CD4-positive, alpha-beta T cell treated with Interferon alpha-2 for 1 hour (primary cell): ENCODE results near the gene SERPINA1.
"Not testable (repeated sequence)": the region's sequence is repeated elsewhere in the genome, so short reads cannot be mapped to it uniquely, and the experiment has no call there.

Experiments used
- DNase-seq, 2 donors: peaks; one replicate each; pipeline ENCODE4 v3.0.0-alpha.2; 2020 to 2022

Gene SERPINA1

DNA sequence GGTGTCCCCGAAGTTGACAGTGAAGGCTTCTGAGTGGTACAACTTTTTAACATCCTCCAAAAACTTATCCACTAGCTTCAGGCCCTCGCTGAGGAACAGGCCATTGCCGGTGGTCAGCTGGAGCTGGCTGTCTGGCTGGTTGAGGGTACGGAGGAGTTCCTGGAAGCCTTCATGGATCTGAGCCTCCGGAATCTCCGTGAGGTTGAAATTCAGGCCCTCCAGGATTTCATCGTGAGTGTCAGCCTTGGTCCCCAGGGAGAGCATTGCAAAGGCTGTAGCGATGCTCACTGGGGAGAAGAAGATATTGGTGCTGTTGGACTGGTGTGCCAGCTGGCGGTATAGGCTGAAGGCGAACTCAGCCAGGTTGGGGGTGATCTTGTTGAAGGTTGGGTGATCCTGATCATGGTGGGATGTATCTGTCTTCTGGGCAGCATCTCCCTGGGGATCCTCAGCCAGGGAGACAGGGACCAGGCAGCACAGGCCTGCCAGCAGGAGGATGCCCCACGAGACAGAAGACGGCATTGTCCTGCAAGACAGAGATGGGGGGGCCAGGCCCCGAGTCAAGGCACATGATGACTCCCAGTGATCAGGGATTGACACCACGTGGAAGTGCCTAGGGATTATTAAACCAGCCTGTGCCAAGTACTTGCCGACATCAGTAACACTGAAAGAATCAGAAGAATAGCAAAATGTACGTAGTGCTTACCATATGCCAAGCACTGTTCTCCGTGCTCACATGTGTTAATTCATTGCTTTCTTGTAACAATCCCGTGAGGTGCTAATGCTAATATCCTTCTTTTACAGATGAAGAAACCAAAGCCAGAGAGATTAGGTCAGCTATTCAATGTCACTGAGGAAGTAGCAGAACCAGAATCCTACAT lies 5.4 kb downstream of the SERPINA1 start:
- DNase-seq: no peak

DNA sequence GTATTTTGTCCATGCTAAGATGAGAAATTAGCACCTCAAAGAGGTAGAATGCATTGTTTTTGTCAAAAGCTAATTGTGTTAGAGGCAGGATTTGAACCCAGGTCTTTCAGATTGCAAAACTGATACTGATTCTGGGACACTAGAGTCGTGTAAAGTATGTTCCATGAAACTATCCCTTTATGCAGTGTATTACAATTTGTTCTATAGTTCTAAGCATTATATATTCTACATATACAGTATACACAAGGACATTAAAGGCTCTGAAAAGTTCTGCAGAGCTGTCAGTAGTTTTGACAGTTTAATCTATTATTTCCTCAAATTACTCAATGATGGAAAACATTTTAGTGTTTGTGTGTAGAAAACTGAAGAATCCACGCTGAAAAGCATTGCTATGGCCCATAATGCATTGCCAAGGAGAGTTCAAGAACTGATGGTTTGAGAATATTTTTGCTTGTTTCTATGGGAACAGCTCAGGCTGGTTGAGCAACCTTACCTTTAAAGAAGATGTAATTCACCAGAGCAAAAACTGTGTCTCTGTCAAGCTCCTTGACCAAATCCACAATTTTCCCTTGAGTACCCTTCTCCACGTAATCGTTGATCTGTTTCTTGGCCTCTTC lies 6.2 kb downstream of the SERPINA1 start:
- no peak for DNase-seq

DNA sequence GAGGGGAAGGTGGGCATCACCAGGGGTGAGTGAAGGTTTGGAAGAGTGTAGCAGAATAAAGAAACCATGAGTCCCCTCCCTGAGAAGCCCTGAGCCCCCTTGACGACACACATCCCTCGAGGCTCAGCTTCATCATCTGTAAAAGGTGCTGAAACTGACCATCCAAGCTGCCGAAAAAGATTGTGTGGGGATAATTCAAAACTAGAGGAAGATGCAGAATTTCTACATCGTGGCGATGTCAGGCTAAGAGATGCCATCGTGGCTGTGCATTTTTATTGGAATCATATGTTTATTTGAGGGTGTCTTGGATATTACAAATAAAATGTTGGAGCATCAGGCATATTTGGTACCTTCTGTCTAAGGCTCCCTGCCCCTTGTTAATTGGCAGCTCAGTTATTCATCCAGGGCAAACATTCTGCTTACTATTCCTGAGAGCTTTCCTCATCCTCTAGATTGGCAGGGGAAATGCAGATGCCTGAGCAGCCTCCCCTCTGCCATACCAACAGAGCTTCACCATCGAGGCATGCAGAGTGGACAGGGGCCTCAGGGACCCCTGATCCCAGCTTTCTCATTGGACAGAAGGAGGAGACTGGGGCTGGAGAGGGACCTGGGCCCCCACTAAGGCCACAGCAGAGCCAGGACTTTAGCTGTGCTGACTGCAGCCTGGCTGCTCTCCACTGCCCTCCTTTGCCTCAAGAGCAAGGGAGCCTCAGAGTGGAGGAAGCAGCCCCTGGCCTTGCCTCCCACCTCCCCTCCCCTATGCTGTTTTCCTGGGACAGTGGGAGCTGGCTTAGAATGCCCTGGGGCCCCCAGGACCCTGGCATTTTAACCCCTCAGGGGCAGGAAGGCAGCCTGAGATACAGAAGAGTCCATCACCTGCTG lies 7.0 kb downstream of the SERPINA1 start:
- DNase-seq: no peak

DNA sequence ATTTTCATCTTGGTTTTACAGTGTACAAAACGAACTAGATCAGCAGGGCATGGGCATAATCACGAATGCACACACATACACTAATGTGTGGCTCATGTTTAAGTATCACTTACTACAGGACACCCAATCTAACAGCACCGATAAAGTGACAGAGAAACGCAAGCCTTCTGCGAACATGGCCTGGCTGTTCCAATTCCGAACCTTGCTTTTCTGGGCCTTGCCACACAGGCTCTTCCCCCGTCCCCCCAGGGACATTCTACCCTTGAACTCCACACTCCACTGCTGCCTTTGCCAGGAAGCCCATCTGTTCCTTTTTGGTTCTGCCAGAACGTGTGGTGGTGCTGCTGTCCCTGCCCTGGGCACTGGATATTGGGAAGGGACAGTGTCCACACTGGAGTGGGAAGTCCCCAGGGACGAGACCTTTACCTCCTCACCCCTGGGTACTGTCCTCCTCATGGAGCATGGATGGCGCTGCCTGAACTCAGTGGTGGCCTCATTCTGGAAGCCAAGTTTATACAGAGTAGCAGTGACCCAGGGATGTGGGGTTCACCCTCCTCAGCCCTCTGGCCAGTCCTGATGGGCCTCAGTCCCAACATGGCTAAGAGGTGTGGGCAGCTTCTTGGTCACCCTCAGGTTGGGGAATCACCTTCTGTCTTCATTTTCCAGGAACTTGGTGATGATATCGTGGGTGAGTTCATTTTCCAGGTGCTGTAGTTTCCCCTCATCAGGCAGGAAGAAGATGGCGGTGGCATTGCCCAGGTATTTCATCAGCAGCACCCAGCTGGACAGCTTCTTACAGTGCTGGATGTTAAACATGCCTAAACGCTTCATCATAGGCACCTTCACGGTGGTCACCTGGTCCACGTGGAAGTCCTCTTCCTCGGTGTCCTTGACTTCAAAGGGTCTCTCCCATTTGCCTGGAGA lies 7.9 kb downstream of the SERPINA1 start:
- no peak for DNase-seq

DNA sequence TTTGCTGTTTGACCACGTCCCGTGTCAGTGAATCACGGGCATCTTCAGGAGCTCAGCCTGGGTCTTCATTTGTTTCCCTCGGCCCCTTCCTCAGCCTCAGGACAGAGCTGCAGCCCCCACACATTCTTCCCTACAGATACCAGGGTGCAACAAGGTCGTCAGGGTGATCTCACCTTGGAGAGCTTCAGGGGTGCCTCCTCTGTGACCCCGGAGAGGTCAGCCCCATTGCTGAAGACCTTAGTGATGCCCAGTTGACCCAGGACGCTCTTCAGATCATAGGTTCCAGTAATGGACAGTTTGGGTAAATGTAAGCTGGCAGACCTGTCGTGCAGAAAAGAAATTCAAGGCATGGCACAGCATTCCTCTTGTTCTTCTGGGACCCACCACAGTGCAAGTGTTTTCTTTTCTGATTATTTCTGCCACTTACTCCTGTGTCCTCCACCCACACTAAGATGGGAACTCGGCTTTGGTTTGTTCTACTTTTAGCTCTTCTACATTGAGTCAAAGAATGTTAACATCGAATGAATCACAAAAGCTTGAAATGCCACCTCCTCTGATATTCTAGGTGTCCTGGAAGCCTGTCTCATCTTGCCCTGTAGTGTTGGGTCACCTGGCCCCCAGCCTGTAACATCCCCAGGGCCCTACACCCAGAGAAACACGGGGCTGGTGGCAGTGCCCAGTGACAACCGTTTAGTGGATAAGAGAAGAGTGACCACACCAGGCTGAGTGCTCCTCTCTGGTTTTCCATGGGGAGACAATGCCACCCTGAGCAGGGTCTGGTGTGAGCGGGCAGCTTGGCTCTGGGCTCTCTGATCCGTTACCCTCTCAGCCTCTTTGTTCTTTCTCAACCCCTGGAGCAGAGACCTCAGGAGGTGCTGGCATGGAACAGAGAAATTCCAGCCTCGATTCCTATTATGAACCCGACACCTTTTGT lies 8.8 kb downstream of the SERPINA1 start:
- DNase-seq: no peak

DNA sequence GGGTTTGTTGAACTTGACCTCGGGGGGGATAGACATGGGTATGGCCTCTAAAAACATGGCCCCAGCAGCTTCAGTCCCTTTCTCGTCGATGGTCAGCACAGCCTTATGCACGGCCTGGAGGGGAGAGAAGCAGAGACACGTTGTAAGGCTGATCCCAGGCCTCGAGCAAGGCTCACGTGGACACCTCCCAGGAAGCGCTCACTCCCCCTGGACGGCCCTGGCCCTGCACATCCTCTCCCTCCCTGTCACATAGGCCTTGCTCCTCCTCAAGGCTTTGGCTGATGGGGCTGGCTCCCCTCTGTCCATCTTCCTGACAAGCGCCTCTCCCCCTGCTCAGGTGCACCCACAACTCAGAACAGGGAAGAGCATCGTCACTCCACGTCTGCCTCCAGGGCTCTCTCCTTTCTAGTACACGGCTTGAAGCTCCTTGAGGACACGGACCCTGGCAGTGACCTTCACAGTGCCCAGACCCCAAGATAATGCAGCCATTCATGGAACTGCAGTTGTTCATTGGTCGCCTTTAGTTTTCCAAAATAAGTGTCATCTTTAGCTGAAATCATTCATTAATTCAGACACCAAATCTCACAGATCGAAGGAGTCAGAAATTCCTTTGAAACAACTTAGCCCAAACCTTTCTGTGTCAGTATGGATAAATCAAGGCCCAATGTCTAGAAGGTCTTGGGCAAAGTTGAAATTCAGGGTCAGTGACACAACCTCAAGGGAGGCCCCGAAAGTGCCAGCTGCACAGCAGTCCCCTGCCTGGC lies 9.7 kb downstream of the SERPINA1 start:
- no peak for DNase-seq

DNA sequence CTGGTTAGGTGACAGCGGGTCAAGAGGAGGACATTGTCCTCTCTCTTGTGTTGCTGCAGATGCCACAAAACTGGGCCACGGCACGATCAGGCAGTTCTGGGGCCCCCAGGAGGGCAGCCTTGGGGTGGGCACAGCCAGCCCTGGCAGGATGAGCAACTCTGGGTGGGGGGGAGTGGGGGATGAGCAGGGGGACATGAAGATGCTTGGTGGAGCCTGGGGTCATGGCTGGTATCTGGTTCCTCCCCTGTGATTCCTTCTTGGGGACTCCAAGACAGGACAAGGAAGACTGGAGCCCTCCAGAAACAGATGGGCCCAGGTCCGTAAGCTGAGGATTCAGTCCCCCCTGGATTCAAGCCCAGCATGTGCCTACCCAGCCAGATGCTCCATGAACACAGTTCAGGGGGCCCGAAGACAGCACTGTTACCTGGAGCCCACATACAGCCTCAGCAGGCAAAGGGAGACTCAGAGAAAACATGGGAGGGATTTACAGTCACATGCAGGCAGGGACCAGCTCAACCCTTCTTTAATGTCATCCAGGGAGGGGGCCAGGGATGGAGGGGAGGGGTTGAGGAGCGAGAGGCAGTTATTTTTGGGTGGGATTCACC lies 10.4 kb downstream of the SERPINA1 start:
- no peak for DNase-seq

DNA sequence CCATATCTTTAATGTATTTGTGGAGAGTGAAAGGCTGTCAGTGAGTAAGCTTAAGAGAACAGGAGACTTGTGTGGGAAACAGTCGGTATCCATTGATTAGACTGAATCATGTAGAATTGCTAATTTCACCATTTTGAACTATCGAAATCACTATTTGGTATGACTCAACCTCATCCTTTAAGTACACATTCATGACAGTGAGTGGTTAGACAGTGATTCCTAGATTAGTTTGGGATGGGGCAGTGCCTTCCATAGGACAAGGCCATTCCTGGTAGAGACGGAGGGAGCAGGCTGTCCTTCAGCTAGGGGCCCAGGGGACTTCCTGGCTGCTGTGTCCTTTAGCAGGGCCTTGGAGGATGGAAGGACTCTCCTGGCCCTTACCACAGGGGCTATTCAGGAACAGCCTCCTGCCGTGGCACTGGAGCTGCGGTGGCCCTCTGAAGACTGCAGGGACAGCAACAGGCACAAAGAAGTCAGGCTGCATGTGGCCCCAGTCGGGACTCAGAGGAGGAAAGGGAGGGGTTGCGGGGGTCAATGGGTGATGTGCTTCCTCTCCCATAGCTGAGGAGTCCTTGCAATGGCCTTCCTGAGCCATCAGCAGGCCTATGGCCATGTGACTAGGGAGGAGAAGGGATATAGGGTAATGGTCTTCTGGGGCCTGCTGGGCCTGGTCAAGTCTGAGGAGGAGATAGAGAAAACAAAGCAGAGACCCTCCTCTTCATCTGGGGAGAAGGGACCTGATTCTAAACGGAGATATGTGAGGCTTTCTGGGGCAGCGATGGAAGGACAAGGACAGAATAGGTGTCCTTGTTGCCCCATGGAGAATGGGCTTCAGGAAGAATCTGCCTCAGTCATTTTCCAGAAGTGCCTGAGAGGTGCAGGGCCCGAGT lies 11.2 kb downstream of the SERPINA1 start:
- DNase-seq: no peak

DNA sequence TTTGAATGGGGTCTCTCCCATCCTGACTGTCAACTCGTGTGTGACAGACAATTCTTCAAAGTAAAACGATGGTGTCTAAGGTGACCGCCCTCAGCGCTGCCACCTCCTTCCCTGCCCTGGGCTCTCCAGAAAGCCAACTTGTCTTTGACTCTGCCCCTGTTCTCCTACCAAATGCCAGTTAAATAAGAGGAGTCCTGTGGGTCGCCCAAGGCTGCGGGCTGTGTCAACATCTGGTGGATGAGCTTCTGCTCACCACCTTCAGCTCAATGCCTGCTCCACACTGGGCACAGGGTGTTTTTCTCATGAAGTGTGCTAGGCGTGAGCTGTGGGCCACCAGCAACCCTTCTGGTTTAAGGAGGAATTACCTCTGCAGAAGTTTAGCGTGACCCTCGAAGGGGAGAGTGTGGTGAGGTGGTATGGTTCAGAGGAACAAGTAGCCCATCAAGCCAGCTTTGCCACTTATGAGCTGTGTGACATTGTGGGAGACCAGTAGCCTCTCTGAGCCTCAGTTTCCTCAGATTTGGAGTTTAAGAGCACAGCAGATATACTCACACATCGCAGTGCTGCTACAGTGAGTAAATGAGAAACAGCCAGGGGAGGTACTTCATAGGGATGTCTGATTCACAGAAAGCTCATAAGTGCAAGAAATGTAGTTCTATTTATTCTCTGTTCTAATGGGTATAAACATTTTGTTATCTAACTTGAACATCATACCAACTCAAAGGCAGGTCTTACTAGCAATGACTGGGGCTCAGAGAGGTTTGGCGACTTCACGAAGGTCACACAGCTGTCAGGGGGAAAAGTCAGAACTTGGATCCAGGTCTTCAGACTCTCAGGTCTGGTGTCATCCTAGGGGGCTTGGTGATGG lies 12.1 kb downstream of the SERPINA1 start:
- DNase-seq: no peak

DNA sequence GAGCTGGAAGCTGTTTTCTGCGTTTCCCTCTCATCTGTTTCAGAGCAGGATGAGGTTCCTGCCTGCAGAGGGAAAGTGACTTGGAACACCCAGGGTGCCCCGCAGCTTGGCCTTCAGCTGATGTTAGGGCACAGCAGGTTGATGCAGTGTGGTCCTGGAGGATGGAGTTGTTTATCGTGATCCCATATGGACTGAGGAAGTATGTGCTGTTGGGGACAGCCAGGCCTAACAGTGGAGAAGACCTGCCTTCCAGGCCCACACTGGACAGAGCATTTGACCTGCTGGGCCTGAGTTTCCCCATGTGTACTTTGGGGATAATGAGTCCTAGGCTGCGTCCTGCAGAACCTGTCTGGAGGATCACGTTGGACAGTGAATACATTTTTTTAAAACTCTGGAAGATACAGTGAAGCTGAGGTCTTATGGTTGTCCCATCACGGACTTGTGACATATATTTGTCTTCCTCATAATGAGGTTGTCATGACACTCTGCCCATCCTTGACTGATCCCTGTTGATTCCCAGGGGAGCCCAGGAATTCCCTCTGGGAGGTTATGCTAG lies 12.8 kb downstream of the SERPINA1 start:
- DNase-seq: no peak

DNA sequence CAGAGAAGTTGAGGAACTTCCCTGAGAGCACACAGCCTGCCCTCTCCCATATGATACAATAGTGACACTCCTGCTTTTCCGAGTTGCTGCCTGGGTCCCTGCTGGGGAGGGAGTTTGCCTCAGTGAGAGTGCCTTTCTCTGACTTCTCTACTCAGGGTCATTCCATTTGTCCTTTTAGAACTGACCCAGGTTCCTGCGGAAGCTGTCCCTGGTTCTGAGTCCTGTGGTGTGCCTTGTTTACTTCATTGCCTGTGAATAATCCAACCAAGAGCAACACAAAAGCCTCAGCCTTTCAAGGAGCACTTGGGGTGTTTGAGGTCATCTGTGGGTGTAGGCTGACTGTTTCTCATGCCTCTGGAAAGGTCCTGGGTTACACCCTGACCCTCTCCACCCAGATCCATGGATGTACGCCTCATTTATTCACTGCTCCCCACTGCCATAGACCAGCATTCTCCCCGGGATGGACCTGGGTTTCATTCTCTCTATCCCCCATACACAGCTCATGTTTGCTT lies 13.6 kb downstream of the SERPINA1 start:
- DNase-seq: no peak

DNA sequence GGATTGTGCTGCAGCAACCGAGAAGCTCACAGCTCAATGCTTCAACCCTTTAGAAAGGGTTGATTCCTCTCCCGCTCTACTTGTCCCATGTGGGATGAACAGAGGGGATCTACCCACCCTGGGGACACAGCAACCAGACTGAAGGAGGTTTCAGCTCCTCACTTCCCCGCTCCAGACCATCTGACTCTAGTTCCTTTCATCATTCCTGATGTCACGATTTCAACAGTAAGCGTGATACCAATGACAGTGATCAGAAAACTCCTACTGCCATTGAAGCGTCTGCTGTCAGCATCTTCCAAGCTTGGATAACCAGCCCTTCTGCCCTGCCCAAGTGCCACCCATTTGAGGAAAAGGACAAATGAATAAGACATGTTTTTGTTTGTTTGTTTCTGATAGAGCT lies 14.3 kb downstream of the SERPINA1 start:
- no peak for DNase-seq

DNA sequence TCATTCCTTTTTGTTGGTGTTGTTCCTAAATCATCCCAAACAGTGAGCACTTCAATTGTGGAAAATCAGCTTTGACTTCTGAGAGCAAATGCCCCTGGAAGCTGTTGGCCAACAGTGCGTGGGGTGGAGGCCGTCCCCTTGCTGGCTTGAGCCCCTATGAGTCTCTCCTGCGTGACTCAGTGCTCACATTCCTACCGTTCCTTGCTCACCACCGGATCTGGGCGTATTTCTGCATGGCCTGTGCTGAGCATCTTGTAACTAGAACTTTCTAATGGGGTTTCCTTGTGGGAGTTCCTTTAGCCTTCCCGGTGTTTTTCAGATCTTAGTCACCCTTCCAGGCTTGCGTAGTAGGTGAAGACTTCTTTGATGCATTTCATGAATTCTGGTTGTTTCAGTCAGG lies 14.7 kb downstream of the SERPINA1 start:
- DNase-seq: no peak

DNA sequence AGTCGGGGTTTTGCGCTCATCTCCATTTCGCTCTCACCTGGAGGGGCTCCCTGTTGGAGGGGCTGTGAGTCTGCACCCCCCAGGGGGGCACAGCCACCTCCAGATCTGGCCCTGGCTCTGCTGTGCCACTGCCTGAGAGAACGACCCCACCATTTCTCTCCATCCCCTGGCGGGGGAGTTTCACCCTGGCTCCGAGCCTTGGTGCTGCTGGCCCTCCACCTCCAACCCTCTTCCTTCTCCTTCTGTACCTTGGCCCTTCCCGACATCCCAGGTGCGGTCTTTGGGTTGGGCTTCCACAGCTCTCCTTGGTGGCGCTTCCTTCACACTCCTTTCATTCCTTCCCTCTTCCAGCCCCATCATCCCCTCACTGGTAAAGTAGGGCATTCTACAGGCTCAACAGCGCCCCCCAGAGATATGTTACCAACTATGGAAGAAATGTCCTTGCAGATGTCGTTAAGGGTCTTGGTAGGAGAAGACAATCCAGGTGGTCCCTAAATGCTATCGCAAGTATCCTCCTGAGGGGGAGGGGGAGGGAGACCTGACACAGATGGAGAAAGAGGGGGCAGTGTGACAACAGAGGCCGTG lies 16.3 kb downstream of the SERPINA1 start:
- DNase-seq: no peak

DNA sequence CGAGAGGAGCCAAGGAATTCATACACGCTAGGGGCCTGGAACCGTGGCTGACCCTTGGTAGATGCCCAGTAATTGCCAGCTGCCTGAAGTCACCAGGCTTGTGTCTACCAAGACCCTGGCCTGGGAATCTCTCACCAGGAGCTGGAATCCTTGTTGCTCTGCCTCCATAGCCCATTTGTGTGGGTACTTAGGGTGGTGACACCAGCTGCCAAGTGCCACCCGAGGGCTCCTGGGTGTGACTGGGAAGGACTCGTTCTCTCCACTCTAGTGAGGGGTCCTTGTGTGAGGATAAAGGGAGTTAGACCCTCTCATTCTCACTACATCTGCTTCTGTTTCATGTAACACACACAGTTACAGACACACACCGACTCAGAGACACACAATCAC lies 17.9 kb downstream of the SERPINA1 start:
- DNase-seq: no peak

DNA sequence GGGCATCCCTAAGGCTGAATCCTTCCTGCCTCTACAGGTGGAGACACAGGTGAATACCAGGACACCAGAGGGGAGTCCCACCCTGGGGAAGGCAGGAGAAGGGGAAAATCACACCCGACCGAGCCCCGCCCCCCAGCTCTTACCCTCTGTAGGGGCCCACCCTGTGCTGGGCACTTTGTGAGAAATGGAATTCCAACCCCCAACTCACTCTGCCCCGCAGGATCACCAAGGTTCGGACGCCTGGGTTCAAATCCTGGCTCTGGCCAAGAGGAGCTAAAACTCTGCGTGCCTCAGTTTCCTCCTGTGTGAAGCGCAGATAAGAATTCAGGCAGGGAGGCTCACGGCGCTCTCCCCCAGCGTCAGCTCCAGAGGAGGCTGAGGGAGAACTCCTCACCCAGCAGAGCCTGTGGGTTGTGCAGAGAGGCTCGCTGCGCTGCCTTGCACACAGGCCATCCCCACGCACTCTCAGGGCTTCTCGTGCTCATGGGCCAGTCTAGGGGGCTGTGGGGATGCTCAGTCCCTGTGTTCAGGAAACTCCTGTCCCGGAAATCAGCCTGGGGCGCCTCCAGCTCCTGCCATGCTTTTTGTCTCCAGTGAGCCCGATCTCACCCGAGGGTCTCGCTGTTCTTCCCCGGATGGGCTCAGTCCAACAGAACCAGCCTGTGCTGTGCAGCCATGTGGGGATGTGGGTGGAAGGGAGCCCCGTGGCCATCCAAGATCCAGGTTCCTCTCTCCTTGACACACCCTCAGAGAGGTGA lies 18.5 kb downstream of the SERPINA1 start:
- DNase-seq: not testable (repeated sequence)
